HFFc6 (cell line): ENCODE data around the gene KRT17. TPM values are rescaled to one million over a fixed set of nuclear protein-coding genes. Genes with fewer than 3 reads are reported as not detected.

ENCODE experiments used
- DNase-seq: peaks from one replicate; pipeline ENCODE4 v3.0.0-alpha.2; 2018
- H3K27ac Mint-ChIP-seq: 2 replicates; pipeline ENCODE4 v1.8.0; 2020; ENCODE audit warnings: mild to moderate bottlenecking, mixed read lengths
- H3K27me3 Mint-ChIP-seq: 2 replicates; pipeline ENCODE4 v1.8.0; 2021; ENCODE audit warnings: mild to moderate bottlenecking, moderate library complexity, mixed read lengths; ENCODE audit not compliant: insufficient read depth
- H3K36me3 Mint-ChIP-seq: 2 replicates; pipeline ENCODE4 v1.8.0; 2021; ENCODE audit warnings: low read depth, mixed read lengths
- H3K4me1 Mint-ChIP-seq: 2 replicates; pipeline ENCODE4 v1.8.0; 2020; ENCODE audit warnings: low read depth, mixed read lengths
- H3K4me3 Mint-ChIP-seq: 2 replicates; pipeline ENCODE4 v1.8.0; 2020; ENCODE audit warnings: mild to moderate bottlenecking, moderate library complexity, mixed read lengths
- H3K9me3 Mint-ChIP-seq: 2 replicates; pipeline ENCODE4 v1.8.0; 2020; ENCODE audit warnings: mild to moderate bottlenecking, mixed read lengths
- CTCF ChIP-seq: fragments of 200-600 bp; sonication (generic); IDR thresholded peaks from 2 replicates; pipeline ENCODE4 v1.5.0; 2021; ENCODE audit warnings: antibody characterized with exemption, mild to moderate bottlenecking
- total RNA-seq, 6 experiments: library from RNA; stranded (reverse); fragmentation: NEBNext Ultra II Directional; extraction: Animal tissue kit (Norgen Biotek cat#: 25700); gene quantifications; 2 replicates in 1 of 6; 3 replicates in 5 of 6; pipeline ENCODE4 v1.2.3, GENCODE V29; 2021

KRT17 gene
- total RNA-seq, 6 experiments from 2014 or later, result 1.0 to 3.9 (median 2.9) TPM

GRCh38 chr17:41581366-41582060, 42.9 kb downstream of the KRT17 start:
- Mint-ChIP-seq H3K4me3 (no peak overlapping the region), H3K4me1 (peaks cover 11% of the 10 kb centered on the region), H3K9me3 (no peaks in the 10 kb centered on the region), H3K27me3 (peaks cover 33% of the 10 kb centered on the region), H3K27ac (no peak overlapping the region), H3K36me3 (no peaks in the 10 kb centered on the region)
- no peak for DNase-seq
- TF ChIP-seq CTCF, result no peak

- TF ChIP-seq CTCF, result no peak
- H3K9me3 Mint-ChIP-seq, result no peaks in the 10 kb centered on the region
- H3K27me3 Mint-ChIP-seq, result peaks cover 38% of the 10 kb centered on the region
- no peak overlapping the region for H3K4me3 Mint-ChIP-seq
- no peaks in the 10 kb centered on the region for H3K36me3 Mint-ChIP-seq
- peaks cover 11% of the 10 kb centered on the region for H3K4me1 Mint-ChIP-seq
- no peak for DNase-seq
- no peak overlapping the region for H3K27ac Mint-ChIP-seq
Measured at GRCh38 chr17:41580687-41581365, 43.5 kb downstream of the KRT17 start.

- no peak for TF ChIP-seq CTCF
- H3K4me1 Mint-ChIP-seq, result peaks cover 11% of the 10 kb centered on the region
- H3K4me3 Mint-ChIP-seq, result no peak overlapping the region
- no peaks in the 10 kb centered on the region for H3K36me3 Mint-ChIP-seq
- H3K9me3 Mint-ChIP-seq, result no peaks in the 10 kb centered on the region
- no peak for DNase-seq
- no peak overlapping the region for H3K27ac Mint-ChIP-seq
- H3K27me3 Mint-ChIP-seq, result peaks cover 38% of the 10 kb centered on the region
Measured at GRCh38 chr17:41580244-41580575, 44.2 kb downstream of the KRT17 start.

GRCh38 chr17:41579484-41580243, 44.7 kb downstream of the KRT17 start:
- H3K27me3 Mint-ChIP-seq, result peaks cover 38% of the 10 kb centered on the region
- no peak overlapping the region for H3K4me3 Mint-ChIP-seq
- no peak overlapping the region for H3K27ac Mint-ChIP-seq
- peak; percentile 33 for DNase-seq
- peak; percentile 82 for TF ChIP-seq CTCF
- no peaks in the 10 kb centered on the region for H3K36me3 Mint-ChIP-seq
- peaks cover 11% of the 10 kb centered on the region for H3K4me1 Mint-ChIP-seq
- no peaks in the 10 kb centered on the region for H3K9me3 Mint-ChIP-seq

- H3K4me1 Mint-ChIP-seq, result peaks cover 11% of the 10 kb centered on the region
- no peaks in the 10 kb centered on the region for H3K9me3 Mint-ChIP-seq
- DNase-seq, result no peak
- TF ChIP-seq CTCF, result no peak
- H3K27ac Mint-ChIP-seq, result no peak overlapping the region
- H3K36me3 Mint-ChIP-seq, result no peaks in the 10 kb centered on the region
- H3K27me3 Mint-ChIP-seq, result peaks cover 34% of the 10 kb centered on the region
- H3K4me3 Mint-ChIP-seq, result no peak overlapping the region
Measured at GRCh38 chr17:41578971-41579370, 45.4 kb downstream of the KRT17 start.
